ENCODE results near the gene JCAD.

JCAD gene

GRCh38 chr10:30032125-30032524 is 27.3 kb downstream of the JCAD start:
- no peaks in the 10 kb centered on the region for H3K27me3 ChIP-seq (ENCODE audit: control insufficient read depth, insufficient read depth, low read length)
- H3K9ac ChIP-seq = no peak overlapping the region
- H2AFZ ChIP-seq = no peak overlapping the region
- no peak overlapping the region for H3K27ac ChIP-seq
- no peaks in the 10 kb centered on the region for H3K9me3 ChIP-seq (ENCODE audit: control insufficient read depth, low read length)
- peaks cover 2% of the 10 kb centered on the region for H3K4me1 ChIP-seq
- TF ChIP-seq, protein P1, sequence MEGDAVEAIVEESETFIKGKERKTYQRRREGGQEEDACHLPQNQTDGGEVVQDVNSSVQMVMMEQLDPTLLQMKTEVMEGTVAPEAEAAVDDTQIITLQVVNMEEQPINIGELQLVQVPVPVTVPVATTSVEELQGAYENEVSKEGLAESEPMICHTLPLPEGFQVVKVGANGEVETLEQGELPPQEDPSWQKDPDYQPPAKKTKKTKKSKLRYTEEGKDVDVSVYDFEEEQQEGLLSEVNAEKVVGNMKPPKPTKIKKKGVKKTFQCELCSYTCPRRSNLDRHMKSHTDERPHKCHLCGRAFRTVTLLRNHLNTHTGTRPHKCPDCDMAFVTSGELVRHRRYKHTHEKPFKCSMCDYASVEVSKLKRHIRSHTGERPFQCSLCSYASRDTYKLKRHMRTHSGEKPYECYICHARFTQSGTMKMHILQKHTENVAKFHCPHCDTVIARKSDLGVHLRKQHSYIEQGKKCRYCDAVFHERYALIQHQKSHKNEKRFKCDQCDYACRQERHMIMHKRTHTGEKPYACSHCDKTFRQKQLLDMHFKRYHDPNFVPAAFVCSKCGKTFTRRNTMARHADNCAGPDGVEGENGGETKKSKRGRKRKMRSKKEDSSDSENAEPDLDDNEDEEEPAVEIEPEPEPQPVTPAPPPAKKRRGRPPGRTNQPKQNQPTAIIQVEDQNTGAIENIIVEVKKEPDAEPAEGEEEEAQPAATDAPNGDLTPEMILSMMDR (IDR thresholded peaks at IDR 0.05) = no peak
- no peak overlapping the region for H3K4me3 ChIP-seq (ENCODE audit: low read depth, low read length)
- H3K4me2 ChIP-seq (ENCODE audit: low read length) = no peak overlapping the region
- no peaks in the 10 kb centered on the region for H3K36me3 ChIP-seq (ENCODE audit: control insufficient read depth, insufficient read depth, low read length)
- H3K79me2 ChIP-seq = no peaks in the 10 kb centered on the region

DNA sequence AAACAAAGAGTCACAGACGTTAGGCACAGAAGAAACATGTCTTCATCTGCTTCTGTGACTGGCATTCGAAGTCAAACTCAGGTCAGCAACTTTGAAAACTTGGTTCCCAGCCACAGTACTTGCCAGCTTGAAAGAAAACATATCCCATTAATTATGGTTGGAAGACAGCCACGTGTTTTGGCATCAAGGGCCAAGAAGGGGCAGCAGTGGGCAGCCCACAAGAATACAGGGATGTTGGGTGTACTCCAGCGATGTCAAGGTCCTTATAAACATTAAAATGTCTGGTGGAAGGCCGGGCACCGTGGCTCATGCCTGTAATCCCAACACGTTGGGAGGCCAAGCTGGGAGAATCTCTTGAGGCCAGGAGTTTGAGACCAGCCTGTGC is 29.5 kb downstream of the JCAD start:
- H2AFZ ChIP-seq = no peak overlapping the region
- peaks cover 2% of the 10 kb centered on the region for H3K4me1 ChIP-seq
- TF ChIP-seq, protein P1 (IDR thresholded peaks at IDR 0.05) = no peak
- H3K9ac ChIP-seq = no peak overlapping the region
- H3K4me2 ChIP-seq (ENCODE audit: low read length) = no peak overlapping the region
- H3K27ac ChIP-seq = no peak overlapping the region
- no peaks in the 10 kb centered on the region for H3K36me3 ChIP-seq (ENCODE audit: control insufficient read depth, insufficient read depth, low read length)
- H3K4me3 ChIP-seq (ENCODE audit: low read depth, low read length) = no peak overlapping the region
- H3K27me3 ChIP-seq (ENCODE audit: control insufficient read depth, insufficient read depth, low read length) = no peaks in the 10 kb centered on the region
- no peaks in the 10 kb centered on the region for H3K79me2 ChIP-seq
- no peaks in the 10 kb centered on the region for H3K9me3 ChIP-seq (ENCODE audit: control insufficient read depth, low read length)

- Histone ChIP-seq H2AFZ (no peak overlapping the region), H3K4me2 (ENCODE audit: low read length) (no peak overlapping the region), H3K27me3 (ENCODE audit: control insufficient read depth, insufficient read depth, low read length) (no peaks in the 10 kb centered on the region), H3K9ac (no peak overlapping the region), H3K4me1 (peaks cover 2% of the 10 kb centered on the region), H3K27ac (no peak overlapping the region), H3K4me3 (ENCODE audit: low read depth, low read length) (no peak overlapping the region), H3K9me3 (ENCODE audit: control insufficient read depth, low read length) (no peaks in the 10 kb centered on the region), H3K36me3 (ENCODE audit: control insufficient read depth, insufficient read depth, low read length) (no peaks in the 10 kb centered on the region), H3K79me2 (no peaks in the 10 kb centered on the region)
- TF ChIP-seq, protein P1 (IDR thresholded peaks at IDR 0.05) = no peak
These were observed 30.1 kb downstream of the JCAD start for GRCh38 chr10:30029164-30029871.

- no peak overlapping the region for H3K9ac ChIP-seq
- no peaks in the 10 kb centered on the region for H3K9me3 ChIP-seq (ENCODE audit: control insufficient read depth, low read length)
- TF ChIP-seq, protein P1 (IDR thresholded peaks at IDR 0.05) = no peak
- H3K4me3 ChIP-seq (ENCODE audit: low read depth, low read length) = no peak overlapping the region
- no peak overlapping the region for H3K4me2 ChIP-seq (ENCODE audit: low read length)
- H3K36me3 ChIP-seq (ENCODE audit: control insufficient read depth, insufficient read depth, low read length) = no peaks in the 10 kb centered on the region
- H3K27ac ChIP-seq = no peak overlapping the region
- H3K27me3 ChIP-seq (ENCODE audit: control insufficient read depth, insufficient read depth, low read length) = no peaks in the 10 kb centered on the region
- no peak overlapping the region for H2AFZ ChIP-seq
- peaks cover 2% of the 10 kb centered on the region for H3K4me1 ChIP-seq
- no peaks in the 10 kb centered on the region for H3K79me2 ChIP-seq
These were observed 30.7 kb downstream of the JCAD start for GRCh38 chr10:30028738-30029030.

DNA sequence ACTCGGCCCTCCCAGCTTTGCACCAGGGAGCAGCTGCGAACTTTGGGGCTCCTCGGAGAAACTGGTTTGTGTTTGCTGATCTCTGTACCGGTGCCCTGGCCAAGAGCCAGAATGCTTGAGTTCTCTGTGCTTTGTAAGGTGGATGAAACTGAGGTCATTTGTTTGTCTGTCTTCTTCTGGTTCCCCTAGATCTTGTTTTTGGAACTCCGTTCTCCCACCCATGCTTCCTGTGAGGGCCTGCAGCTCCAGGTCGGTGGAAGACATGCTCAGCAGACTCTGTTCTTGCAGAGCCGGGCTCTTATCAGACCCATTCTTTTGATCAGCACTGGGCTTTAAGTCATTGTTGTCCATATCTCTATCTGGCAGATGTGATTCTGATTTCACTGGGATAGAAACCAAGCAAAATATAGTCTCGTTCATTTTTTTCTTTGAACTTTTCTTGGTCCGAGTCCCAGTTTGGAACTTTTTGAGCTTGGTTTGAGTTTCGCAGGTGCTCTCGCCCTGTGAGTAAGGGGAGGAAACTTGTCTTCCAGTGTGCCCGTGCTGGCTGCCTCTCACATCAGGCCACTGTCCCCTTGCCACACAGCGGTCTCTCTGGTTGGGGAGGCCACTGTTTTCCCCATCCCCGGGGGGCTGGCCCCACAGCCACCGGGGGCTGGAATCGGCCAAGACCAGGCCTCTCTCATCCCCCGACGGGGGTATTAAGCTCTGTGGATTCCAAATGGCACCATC is 31.2 kb downstream of the JCAD start:
- Histone ChIP-seq H2AFZ (no peak overlapping the region), H3K79me2 (no peaks in the 10 kb centered on the region), H3K4me2 (ENCODE audit: low read length) (no peak overlapping the region), H3K4me1 (peaks cover 2% of the 10 kb centered on the region), H3K27ac (no peak overlapping the region), H3K36me3 (ENCODE audit: control insufficient read depth, insufficient read depth, low read length) (no peaks in the 10 kb centered on the region), H3K27me3 (ENCODE audit: control insufficient read depth, insufficient read depth, low read length) (no peaks in the 10 kb centered on the region), H3K4me3 (ENCODE audit: low read depth, low read length) (no peak overlapping the region), H3K9me3 (ENCODE audit: control insufficient read depth, low read length) (no peaks in the 10 kb centered on the region), H3K9ac (no peak overlapping the region)
- TF ChIP-seq, protein P1 (IDR thresholded peaks at IDR 0.05) = no peak

Measured in parathyroid adenoma (tissue), 2 donors.